GM18502 (cell line): ENCODE measurements around the gene DPEP1.
"Not testable (repeated sequence)": the region's sequence is repeated elsewhere in the genome, so short reads cannot be mapped to it uniquely, and the experiment has no call there.

Experiments used
- ATAC-seq: cut with Tn5 transposase; IDR thresholded peaks from one replicate; pipeline ENCODE4 v1.9.1; 2021; ENCODE audit warnings: mild to moderate bottlenecking; ENCODE audit not compliant: unreplicated experiment, poor library complexity

The DPEP1 gene

GRCh38 chr16:89670496-89671431, 57.3 kb downstream of the DPEP1 start:
- no peak for ATAC-seq

GRCh38 chr16:89671565-89671964, 58.1 kb downstream of the DPEP1 start:
- not testable (repeated sequence) for ATAC-seq

- ATAC-seq: no peak
Measured at GRCh38 chr16:89672177-89672941, 58.9 kb downstream of the DPEP1 start.

- no peak for ATAC-seq
Measured at GRCh38 chr16:89678258-89678657, 64.8 kb downstream of the DPEP1 start.

GRCh38 chr16:89685916-89686315, 72.5 kb downstream of the DPEP1 start:
- ATAC-seq: no peak

GRCh38 chr16:89686520-89687091, 73.2 kb downstream of the DPEP1 start, which contains the start of gene CDK10:
Gene CDK10, plus strand, starts transcription at chr16:89686689. Its CDS starts 22 bp downstream, at chr16:89686711.
- ATAC-seq: peak; percentile 91

GRCh38 chr16:89687092-89687940, 73.9 kb downstream of the DPEP1 start:
- peak; percentile 29 for ATAC-seq
